Measurements from ENCODE around the gene CXCL1.

- no peak for TF ChIP-seq CTCF (IDR thresholded peaks at IDR 0.05; ENCODE audit: poor library complexity)
- TF ChIP-seq EZH2 (IDR thresholded peaks at IDR 0.05; ENCODE audit: borderline replicate concordance) = no peak
- TF ChIP-seq EZH2phosphoT487 (IDR thresholded peaks at IDR 0.05; ENCODE audit: low read depth, severe bottlenecking, unreplicated experiment) = no peak
Observed at GRCh38 chr4:73862322-73862721, 6.9 kb upstream of the CXCL1 start.

Data from hepatocyte (in vitro differentiated cells).